Measurements from ENCODE around the gene TRPM8.

The TRPM8 gene

DNA sequence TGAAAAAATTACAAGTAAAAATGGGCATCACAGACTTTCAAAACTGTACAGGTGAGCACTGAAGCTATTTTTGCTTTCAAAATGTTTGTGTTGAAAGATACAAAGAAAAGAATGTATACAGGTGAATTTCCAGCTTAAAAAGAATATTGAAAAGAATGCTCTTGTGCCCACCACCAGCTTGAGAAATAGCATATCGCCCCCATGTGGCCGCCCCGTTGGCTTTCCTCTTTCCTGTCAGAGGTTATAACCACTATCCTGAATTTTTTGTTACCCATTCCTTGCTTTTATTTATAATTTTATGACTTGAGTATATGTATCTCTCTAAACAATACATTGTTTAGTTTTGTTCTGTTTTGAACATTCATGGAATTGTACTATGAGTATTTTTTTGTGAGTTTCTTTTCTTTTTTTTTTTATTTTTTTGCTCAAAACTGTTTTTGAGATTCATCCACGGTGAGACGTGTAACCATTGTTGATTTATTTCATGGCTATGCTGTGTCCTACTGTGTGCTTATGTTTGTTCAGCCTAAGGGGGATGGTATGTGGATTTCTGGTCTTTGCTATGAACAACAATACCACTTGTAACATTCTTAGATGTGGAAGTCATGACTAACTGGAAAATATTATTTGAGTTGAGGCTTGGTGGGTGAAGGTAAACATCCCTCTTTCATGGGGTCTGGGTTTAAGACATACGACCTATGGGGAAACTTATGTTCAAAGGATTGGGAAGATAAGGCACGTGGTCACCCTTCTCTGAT lies 11.6 kb downstream of the TRPM8 start:
- no peaks in the 10 kb centered on the region for H3K79me2 ChIP-seq (ENCODE audit: insufficient read depth, low read length)
- H3K4me1 ChIP-seq (ENCODE audit: insufficient read depth, low read length, severe bottlenecking) = no peaks in the 10 kb centered on the region
- TF ChIP-seq, protein P1, sequence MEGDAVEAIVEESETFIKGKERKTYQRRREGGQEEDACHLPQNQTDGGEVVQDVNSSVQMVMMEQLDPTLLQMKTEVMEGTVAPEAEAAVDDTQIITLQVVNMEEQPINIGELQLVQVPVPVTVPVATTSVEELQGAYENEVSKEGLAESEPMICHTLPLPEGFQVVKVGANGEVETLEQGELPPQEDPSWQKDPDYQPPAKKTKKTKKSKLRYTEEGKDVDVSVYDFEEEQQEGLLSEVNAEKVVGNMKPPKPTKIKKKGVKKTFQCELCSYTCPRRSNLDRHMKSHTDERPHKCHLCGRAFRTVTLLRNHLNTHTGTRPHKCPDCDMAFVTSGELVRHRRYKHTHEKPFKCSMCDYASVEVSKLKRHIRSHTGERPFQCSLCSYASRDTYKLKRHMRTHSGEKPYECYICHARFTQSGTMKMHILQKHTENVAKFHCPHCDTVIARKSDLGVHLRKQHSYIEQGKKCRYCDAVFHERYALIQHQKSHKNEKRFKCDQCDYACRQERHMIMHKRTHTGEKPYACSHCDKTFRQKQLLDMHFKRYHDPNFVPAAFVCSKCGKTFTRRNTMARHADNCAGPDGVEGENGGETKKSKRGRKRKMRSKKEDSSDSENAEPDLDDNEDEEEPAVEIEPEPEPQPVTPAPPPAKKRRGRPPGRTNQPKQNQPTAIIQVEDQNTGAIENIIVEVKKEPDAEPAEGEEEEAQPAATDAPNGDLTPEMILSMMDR (IDR thresholded peaks at IDR 0.05; ENCODE audit: low read length) = peak; percentile 68
- no peak for TF ChIP-seq EZH2 (IDR thresholded peaks at IDR 0.05; ENCODE audit: borderline replicate concordance, low read length)
- H3F3A ChIP-seq (ENCODE audit: insufficient read depth, low read length) = no peaks in the 10 kb centered on the region
- no peaks in the 10 kb centered on the region for H3K36me3 ChIP-seq (ENCODE audit: insufficient read depth, low read length)
- no peak overlapping the region for H3K4me2 ChIP-seq (ENCODE audit: low read length)
- H3K9me2 ChIP-seq (ENCODE audit: low read depth, low read length) = no peaks in the 10 kb centered on the region
- H3K27me3 ChIP-seq (ENCODE audit: insufficient read depth, low read length) = no peaks in the 10 kb centered on the region
- no peaks in the 10 kb centered on the region for H3K9me3 ChIP-seq (ENCODE audit: low read length)
- H3K4me3 ChIP-seq (ENCODE audit: low read depth, low read length, poor library complexity, severe bottlenecking) = no peak overlapping the region
- no peaks in the 10 kb centered on the region for H4K20me1 ChIP-seq (ENCODE audit: insufficient read depth, low read length)
- no peak overlapping the region for H2AFZ ChIP-seq (ENCODE audit: low read length)
- H3K9ac ChIP-seq (ENCODE audit: low read length) = no peak overlapping the region
- no peak overlapping the region for H3K27ac ChIP-seq (ENCODE audit: low read depth, low read length, poor library complexity, severe bottlenecking)

DNA sequence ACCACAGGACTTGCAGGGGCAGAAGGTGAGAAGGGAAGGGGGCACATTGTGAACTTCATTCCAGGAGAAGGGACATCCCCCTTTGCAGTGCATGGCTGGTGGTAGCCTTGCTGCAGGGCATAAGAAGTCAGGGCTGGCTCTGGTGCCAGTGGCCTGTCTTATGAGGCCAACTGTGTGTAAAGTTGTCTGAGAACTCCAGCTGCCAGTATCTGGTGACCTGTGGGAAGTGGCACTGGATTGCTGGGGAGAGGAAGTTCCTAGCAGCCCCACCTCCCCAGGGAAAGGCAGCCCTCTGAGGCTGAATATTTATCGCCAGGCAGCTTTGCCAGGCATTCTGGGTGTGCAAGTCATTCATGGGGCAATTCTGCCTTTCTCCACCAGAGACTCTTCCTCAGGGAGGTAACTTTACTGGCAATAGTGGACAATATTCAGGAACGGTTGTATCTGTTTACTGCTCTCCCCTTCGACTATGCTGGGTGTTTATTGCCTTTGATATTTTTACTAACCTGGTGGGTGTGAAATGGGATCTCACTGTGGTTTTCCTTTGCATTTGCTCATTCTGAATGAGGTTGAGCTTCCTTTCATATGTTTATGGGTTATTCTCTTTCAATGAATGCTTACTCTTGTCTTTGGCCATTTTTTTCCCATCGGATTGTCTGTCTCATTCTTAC lies 12.3 kb downstream of the TRPM8 start:
- H3K9me3 ChIP-seq (ENCODE audit: low read length) = no peaks in the 10 kb centered on the region
- no peaks in the 10 kb centered on the region for H3K79me2 ChIP-seq (ENCODE audit: insufficient read depth, low read length)
- no peak overlapping the region for H3K9ac ChIP-seq (ENCODE audit: low read length)
- H3K27ac ChIP-seq (ENCODE audit: low read depth, low read length, poor library complexity, severe bottlenecking) = no peak overlapping the region
- H3K9me2 ChIP-seq (ENCODE audit: low read depth, low read length) = no peaks in the 10 kb centered on the region
- TF ChIP-seq, protein P1 (IDR thresholded peaks at IDR 0.05; ENCODE audit: low read length) = no peak
- no peak for TF ChIP-seq EZH2 (IDR thresholded peaks at IDR 0.05; ENCODE audit: borderline replicate concordance, low read length)
- H3K36me3 ChIP-seq (ENCODE audit: insufficient read depth, low read length) = no peaks in the 10 kb centered on the region
- H3F3A ChIP-seq (ENCODE audit: insufficient read depth, low read length) = no peaks in the 10 kb centered on the region
- H3K4me1 ChIP-seq (ENCODE audit: insufficient read depth, low read length, severe bottlenecking) = no peaks in the 10 kb centered on the region
- no peak overlapping the region for H2AFZ ChIP-seq (ENCODE audit: low read length)
- no peak overlapping the region for H3K4me2 ChIP-seq (ENCODE audit: low read length)
- H3K27me3 ChIP-seq (ENCODE audit: insufficient read depth, low read length) = no peaks in the 10 kb centered on the region
- H3K4me3 ChIP-seq (ENCODE audit: low read depth, low read length, poor library complexity, severe bottlenecking) = no peak overlapping the region
- no peaks in the 10 kb centered on the region for H4K20me1 ChIP-seq (ENCODE audit: insufficient read depth, low read length)

DNA sequence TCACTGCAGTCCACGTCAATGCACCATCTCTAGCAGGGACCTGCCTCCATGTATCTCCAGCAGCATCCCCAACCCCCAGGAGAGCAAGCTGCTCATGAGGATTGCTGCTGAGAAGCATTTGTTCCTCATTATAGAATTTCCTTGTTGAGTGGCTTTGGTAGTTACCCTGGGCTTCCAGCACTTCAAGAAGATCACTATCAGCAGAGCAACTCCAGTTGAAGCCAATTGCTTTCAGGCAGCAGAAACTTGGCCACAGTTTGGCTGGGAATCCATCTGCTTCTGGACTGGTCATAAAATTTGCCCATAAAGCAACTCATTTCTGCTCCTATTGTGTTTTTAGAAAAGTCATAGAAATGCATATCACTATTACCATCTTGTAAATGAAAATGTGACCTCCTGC lies 17.4 kb downstream of the TRPM8 start:
- Histone ChIP-seq H3K27me3 (ENCODE audit: insufficient read depth, low read length) (0 out of 2 replicates have a peak, but pooled peaks cover 5% of the 10 kb centered on the region), H3K79me2 (ENCODE audit: insufficient read depth, low read length) (no peaks in the 10 kb centered on the region), H3K4me2 (ENCODE audit: low read length) (no peak overlapping the region), H3K9me2 (ENCODE audit: low read depth, low read length) (no peaks in the 10 kb centered on the region), H3K36me3 (ENCODE audit: insufficient read depth, low read length) (no peaks in the 10 kb centered on the region), H3K4me1 (ENCODE audit: insufficient read depth, low read length, severe bottlenecking) (no peaks in the 10 kb centered on the region), H4K20me1 (ENCODE audit: insufficient read depth, low read length) (no peaks in the 10 kb centered on the region), H2AFZ (ENCODE audit: low read length) (no peak overlapping the region), H3K27ac (ENCODE audit: low read depth, low read length, poor library complexity, severe bottlenecking) (no peak overlapping the region), H3K4me3 (ENCODE audit: low read depth, low read length, poor library complexity, severe bottlenecking) (no peak overlapping the region), H3F3A (ENCODE audit: insufficient read depth, low read length) (no peaks in the 10 kb centered on the region), H3K9me3 (ENCODE audit: low read length) (no peaks in the 10 kb centered on the region), H3K9ac (ENCODE audit: low read length) (no peak overlapping the region)
- TF ChIP-seq EZH2 (IDR thresholded peaks at IDR 0.05; ENCODE audit: borderline replicate concordance, low read length) = no peak
- TF ChIP-seq, protein P1 (IDR thresholded peaks at IDR 0.05; ENCODE audit: low read length) = no peak
